HG02852 (cell line): ENCODE results near the gene SUN2.

Source experiments
- ATAC-seq: cut with Tn5 transposase; IDR thresholded peaks from one replicate; pipeline ENCODE4 v1.9.1; 2021; ENCODE audit warnings: mild to moderate bottlenecking, moderate library complexity; ENCODE audit not compliant: unreplicated experiment

Gene SUN2

DNA sequence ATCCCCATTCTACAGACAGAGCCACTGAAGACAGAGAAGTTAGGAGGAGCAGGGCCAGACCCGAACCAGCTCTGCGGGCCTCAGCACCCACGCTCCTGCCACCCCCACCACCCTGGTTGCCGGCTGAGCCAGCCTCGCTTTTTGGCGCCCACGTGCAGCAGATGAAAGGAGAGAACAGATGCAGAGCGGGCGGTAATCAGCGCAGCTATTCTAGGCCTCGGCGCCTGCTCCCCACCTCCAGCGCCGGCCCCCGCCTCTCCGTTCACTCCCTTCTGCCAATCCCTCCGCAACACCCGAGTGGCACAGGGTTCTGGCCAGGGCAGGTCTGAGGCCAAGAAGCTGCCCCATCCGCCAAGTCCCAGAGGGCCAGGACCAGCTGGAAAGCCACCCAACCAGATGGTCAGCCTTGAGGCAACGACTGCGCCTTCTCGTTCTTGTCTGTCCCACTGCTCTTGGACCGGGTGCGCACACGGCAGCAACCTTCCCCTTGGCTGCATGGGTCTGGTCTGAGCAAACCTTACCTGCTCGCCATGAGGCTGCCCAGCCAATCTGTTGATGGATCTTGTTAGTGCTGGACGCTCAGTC is 21.4 kb upstream of the SUN2 start:
- no peak for ATAC-seq

DNA sequence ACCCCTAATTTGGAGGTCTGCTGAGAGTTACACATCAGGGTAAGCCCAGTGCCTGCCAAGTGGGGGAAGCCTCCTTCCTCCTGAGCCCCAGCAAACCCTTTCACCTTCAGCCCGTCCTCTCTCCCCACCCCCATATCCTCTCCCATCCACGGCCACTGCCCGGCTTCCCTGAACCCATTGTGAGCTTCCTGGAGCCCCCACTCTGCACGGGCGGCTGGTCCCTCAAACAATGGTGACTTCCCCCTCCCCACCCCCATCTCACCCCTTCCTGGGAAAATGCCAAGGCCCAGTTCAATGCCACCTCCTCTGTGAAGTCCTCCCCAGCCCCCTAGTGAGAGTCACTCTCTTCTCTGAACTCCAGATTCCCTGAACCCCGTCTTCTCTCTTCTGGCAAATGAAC is 20.3 kb upstream of the SUN2 start:
- no peak for ATAC-seq

DNA sequence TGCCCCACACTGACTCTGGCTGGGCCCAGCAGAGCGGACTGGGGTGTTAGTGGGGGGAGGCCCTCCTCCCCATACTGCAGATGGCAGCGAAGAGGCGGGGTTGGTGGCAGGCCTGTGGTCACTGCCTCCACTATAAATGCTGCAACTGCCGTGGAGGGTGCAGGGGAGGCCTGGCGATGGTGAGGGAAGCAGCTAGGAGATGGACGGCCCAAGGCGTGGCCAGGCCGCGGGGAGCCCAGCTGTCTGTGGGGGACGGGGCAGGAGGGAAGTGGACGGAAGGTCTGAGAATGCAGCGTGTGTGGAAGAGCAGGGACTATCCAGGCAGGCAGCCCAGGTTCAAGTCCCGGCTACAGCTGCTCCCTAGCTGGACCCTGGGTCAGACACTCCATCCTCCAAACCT is 19.9 kb upstream of the SUN2 start:
- no peak for ATAC-seq

DNA sequence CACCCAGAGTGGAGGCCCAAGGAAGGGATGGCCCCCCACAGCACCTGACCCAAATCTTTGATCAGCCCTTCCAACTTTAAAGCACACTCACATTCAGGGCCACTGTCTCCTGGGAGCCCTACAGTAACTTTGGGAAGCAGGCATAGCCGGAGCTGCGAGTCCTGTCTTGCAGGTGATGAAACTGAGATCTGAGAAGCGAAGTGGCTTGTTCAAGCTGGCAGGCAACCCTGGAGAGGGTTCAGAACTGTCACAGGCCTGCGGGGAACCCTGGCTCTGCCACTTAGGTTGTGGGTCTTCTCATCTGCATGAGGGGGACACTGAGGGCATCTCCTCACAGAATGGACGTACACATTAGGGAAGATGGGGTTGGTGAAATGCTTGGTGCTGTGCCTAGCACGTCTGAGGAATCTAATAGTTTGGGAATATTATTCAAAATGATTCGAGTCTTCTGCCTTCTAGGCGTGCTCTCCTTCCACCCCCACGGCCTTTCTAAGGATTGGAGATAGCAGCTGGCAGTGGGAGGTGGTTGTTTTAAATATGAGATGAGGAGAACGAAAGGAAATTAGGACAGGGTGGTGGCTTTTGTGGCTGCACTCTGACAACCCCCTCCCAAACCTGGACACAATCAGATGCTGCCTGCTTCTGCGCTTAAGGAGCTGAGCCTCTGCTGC is 18.8 kb upstream of the SUN2 start:
- no peak for ATAC-seq

DNA sequence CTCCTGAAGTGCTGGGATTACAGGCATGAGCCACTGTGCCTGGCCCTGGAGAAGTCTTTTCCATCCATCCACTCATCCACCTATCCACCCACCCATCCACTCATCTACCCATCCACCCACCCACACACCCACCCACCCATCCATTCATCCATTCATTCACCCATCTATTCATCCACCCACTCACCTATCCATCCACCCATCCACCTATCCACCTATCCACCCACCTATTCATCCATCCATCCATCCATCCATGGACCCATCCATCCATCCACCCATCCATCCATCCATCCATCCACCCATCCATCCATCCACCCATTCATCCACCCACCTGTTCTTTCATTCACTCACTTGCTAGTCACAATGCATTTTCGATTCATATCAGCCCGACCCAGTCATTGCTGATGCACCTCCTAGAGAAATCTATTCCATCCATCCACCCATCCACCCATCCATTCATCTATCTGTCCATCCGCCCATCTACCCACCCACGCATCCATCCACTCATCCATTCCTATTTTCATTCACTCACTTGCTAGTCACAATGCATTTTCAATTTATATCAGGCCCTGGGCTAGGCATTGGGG is 17.7 kb upstream of the SUN2 start:
- no peak for ATAC-seq

DNA sequence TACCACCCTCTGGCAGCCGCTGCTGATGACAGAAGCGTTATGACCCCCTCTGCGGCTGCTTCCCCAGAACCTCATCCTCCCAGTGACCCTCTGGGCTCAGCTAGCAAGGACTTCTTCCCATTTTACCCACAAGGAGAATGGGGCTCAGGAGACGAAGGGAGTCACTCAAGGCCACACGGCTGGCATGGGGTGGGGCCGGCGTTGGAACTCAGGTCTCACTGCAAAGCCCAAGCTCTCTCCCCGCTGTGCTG is 16.8 kb upstream of the SUN2 start:
- no peak for ATAC-seq

DNA sequence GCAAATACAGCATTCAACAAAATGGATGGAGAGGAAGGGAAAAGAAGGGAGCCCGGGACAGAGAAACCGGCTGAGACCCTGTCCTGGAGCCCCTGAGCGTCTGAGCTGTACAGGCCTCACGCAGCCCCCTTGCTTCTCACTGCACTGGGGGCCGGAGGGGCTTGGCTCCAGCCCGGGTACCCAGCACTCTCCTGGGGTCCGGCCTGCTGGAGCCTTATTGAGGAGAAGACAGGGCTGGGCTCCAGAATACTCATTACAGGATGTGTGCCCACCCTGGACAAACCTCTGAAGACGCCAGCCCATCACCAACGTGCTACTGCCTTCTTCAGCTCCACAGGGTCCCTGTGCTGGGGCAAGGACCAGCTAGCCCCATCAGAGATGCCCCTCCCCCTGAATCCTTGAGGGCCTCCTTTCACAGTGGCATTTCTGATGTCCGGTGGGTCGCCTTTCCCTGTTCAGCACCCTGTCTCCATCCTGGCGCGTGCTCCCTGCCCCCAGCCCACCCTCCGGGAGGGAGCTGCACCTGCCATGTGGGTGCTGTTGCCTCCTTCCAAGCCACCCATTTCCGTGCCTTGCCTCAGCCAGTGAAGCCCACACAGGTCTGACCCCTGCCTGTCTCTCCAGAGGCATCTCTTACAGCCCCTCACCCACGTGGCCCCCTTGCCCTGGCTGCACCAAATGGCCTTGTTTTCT is 14.6 kb upstream of the SUN2 start:
- no peak for ATAC-seq

DNA sequence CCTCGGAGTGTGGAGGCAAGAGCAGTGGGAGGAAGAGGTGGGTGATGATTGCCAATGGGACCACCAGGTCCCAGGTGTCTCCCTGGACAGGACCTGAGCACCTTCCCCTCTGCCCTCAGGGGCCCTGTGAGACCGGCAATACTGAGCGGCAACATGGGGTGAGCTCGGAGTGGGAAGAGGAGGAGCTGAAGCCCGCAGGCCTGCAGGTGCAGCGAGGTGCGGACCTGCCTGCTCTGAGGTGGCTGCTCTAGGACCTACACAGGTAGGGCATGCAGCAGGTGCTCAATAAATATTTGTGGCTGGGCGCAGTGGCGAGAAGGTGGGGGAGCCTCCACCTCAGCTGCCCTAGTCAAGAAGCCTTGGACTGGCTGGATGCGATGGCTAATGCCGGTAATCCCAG is 12.2 kb upstream of the SUN2 start:
- no peak for ATAC-seq

DNA sequence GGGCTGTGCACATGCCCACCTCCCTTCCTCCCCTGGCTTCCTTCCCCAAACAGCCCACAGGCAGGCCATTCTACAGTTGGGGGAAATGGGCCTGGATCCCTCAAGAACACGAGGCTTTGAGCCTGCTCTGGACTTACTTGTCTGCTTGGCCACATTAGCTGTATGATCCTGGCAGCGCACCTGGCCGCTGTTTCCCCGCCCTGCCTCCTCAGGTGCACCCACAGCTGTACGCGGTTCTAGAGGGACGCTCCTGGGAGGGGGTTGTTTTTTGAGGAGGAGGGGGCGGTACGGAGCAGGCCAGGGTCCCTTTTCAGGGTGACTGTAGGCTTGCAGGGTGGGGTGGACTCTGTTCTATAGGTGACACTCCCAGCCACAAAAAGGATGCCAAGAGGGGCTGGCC is 11.5 kb upstream of the SUN2 start:
- no peak for ATAC-seq

DNA sequence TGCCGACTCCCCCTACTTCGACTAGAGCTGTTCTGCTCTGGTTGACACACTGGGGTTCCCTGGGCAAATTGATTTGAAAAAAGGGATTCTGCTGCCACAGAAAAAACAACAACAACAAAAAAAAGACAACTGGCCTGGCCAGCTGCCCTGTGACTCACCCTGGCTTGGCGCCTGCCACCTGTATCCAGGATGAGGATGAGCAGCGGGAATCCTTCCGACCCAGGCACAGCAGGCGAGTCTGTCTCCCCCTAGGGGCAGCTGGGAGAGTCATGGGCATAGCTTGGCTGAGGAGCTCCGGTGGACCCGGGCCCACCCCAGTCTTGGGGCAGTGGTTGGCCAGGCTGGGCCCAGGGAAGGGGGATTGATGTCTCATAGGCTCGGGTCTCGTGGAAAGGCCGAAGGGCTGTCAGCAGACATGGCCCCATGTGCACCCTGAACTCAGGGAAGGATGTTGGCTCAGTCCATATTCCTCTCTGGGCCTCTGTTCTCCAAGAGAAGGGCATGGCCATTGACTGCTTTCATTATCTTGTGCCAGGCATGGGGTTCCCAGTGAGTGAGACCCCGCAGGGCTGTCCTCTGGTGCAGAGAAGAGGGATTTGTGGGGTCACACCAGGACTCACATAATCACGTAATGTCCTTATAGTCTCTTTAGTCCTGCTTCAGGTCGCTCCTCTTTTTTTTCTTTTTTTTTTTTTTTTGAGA is 10.4 kb upstream of the SUN2 start:
- ATAC-seq, result no peak

DNA sequence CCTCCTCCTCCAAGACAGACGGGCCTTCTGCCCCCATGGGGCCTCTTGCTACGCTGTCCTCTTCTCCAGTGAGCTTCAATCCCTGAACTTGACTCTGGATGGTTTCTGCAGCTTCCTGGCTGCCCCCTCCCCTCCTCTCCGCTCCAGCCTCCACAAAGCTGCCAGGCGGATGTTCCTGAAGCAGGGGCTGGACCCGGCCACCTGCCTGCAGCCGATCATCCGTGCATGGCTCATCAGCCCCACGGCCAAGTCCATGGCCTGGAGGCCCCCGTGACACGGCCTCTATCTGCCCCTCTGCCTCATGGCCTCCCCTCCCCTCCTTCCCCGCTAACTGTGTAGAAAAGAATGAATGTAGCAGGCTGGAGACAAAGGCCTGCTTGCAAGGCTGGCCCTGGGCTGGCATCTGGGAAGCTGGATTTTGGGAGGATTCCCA is 6.8 kb upstream of the SUN2 start:
- no peak for ATAC-seq

DNA sequence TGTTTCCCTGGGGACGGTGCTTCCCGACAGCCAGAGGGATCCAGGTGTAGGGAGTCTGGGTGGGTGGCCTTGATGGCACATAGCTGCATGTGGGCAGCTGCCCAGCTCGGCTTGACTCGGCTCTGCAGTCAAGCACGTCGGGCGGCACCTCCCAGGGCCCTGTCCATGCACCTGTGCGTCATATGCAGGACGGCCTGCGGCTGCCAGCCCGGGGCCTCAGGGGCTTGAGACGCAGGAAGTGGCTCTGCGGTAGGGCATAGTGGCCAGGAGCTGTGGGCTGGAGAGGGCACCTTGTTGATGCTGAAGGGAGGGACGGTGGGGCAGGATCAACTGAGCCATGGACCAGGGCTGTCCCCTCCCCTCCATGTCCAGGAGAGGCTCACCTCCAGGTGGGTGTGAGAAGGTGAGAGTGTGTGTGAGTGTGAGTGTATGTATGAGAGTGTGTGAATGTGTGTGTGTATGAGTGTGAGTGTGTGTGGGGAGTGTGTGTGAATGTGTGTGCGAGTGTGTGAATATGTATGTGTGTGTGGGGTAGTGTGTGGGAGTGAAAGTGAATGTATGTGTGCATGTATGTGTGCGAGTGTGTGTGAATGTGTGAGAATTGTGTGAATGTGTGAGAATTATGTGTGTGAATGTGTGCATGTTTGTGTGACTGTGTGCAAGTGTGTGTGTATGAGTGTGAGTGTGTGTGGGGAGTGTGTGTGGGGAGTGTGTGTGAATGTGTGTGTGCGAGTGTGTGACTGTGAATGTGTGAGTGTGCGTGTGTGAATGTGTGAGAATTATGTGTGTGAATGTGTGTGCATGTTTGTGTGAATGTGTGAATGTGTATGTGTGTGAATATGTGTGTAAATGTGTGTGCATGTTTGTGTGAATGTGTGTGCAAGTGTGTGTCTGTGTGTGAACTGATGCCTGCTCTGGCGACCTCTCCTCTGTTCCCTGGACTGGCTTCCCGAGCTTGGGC is 5.7 kb upstream of the SUN2 start:
- no peak for ATAC-seq

DNA sequence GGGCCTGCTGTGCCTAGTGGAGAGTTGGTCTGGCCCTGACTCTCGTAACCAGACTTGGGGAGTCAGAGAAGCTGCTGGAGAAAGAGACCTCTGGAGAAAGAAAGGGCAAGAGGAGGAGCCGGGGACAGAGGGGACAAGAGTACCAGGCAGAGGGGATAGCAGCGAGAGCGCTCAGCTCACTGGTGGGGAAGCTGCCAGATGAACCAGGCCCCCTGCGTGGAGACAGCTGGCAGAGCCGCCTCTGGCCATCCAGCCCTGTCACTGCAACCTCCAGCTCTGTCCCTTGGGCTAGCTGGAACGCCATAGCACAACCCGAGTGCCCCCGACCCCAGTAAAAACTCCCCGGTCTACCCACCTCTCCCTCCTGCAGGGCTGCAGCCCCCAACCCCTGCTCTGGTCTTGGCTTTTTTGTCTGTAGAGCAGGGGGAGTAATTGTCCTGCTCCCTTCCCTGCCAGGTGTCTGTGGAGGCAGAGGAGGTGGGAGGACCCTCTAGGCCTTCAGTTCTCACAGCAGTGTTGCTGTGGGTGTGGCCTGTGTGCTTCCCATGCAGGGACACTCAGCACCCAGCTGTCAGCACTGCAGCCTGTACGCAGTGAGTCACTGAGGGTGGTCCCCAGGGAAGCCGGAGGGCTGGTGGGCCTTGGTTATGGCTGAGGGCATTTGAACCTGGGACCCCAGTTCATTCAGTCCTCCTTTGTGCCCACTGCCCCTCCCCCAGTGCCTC is 4.8 kb upstream of the SUN2 start:
- no peak for ATAC-seq

DNA sequence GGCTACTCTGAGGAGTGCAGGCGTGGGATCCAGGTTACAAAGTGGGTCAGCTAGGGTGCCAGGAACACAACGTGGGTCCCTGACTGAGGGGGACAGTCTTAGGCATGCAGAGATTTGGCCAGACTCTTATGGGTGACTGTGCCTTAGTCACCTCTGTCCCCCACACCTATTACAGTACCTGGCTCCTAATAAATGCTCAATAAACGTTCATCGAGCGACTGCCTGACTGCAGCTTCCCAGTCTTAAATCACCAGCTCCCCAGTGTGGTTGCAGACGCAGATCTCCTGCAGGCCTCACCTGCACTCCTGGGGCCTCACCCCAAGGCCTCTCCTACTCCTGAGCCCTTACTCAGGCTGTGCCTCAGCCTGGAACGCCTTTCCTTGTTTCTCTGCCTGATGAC is 3.2 kb upstream of the SUN2 start:
- ATAC-seq, result no peak

DNA sequence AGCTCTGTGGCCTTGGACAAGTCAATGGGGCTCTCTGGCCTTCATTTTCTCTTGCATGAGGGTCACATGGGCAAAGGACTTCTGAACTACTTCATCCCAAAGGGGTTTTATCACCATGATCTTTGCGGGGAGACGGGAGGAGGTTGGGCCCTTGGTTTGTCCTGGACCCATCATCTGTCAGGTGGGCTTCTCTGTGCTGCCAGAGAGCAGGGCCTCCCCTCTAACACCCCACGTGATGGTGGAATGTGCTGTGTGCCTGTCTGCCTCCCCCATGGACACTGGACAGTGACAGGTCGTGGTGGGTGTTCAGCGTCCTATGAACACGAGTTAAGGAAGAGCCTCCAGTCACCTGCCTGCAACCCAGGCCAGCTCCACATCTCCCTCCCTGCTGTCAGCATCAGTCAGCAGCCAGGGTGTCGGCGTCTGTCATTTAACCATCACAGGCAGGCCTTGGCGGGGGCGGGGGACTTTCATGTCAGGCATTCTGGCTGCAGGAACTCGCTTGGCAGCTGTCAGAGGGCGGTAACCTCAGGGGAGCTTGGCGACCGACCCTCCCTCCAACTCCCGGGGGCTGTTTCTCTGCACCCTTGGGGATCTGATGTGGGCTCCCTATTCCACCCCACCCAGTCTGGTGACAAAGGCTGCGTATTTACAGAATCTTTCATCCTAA is 2.6 kb upstream of the SUN2 start:
- no peak for ATAC-seq

DNA sequence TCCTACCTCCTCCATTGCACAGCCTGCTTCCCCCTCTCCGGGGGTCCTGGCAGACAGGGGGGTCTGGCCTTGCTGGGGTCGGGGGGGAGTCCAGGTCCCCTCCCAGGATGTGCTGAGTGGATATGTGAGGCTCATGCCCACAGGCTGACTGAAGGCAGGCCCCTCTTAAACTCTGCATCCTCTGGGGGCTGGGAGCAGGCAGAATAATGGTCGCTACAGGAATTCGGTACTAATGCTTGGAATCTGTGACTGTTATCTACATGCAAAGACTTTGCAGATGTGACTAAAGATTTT is 1.6 kb upstream of the SUN2 start:
- no peak for ATAC-seq

DNA sequence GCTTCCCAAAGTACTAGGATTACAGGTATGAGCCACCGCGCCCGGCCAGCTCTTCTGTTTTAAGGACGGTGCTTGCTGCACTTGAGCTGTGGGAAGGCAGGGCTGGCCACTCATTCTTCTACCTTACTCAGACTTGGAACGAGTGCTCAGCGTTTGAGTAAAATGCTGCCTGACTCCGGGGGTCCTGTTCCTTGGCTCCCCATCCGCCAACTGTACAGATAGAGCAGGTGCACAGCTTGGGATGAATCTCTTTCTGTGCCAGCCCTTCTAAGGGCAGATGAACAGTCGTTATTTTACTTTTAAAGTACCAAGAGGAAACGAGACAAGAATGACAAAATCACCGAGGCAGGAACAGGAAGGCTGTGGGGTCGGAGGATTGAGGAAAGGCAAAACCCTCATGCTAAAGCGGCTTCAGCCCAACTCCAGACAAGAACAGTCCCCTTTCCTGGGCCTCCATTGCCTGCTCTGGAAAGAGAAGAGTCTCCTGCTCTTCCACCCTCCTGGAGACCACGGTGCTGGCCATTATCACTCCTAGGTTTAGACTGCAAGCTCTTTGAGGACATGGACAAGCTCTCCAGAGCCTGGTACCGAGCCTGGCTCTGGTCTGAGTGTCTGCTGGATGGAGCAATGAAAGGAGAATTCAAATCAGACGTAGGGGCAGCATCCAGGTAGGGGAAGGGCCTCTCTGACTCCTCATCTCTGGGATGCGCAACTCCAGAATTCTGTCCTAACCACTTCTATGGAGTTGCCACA is 1.1 kb upstream of the SUN2 start:
- no peak for ATAC-seq

DNA sequence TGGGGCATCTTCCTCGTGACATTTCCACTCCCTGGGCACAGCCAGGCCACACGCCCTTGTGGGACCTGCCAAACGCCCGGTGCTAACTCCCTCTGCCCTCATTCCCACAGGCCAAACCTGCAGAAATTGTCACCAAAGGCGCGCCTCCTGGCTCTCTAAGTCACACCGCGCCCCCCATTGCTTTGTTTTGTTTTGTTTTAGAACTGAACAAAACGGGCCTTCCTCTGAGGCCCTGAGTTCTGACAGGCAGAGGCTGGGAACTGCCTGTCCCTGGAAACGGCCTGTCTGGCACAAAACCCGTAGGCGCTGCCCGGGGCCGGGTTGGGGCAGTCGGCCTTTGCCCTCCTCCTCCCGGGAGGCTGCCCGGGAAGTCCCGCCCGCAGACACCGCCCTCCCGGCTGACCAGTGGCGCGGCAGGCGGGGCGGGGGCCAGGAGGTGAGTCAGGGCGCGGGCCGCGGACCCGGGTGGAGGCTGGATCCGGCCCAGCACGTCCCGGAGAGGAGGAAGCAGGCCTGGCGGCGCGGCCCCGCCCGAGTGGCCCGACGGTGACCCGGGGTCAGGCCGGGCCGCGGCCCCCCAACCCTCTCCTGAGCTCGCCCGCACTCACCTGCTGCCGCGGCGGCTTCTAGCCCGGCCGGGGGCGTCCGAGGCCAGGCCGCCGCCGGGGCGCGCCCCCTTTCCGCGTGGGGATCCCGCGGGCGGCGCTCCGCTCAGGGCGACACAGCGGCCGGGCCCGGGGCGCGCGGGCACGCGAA is 465 bp downstream of the SUN2 start:
- ATAC-seq, result peak; percentile 27
